Measurements from ENCODE around the gene PEX5. TPM values are rescaled to one million over a fixed set of nuclear protein-coding genes. Genes with fewer than 3 reads are reported as not detected.
"Not testable (repeated sequence)": the region's sequence is repeated elsewhere in the genome, so short reads cannot be mapped to it uniquely, and the experiment has no call there.

The PEX5 gene
- total RNA-seq, 4 donors from 2014 or later = 32.8 to 53.5 (median 38.4) TPM

GRCh38 chr12:7176595-7176994 lies 12.9 kb upstream of the PEX5 start:
- no peak for DNase-seq (ENCODE audit: extremely low spot score)
- Histone ChIP-seq H3K27ac (replicated peaks in 1 of 4) (no peak overlapping the region), H3K36me3 (no peaks in the 10 kb centered on the region), H3K4me3 (no peak overlapping the region), H3K27me3 (peaks cover 0 to 24% (median 0%) of the 10 kb centered on the region in 4 donors), H3K9me3 (no peaks in the 10 kb centered on the region), H3K4me1 (no peaks in the 10 kb centered on the region)
- 61% methylated on average over 2 of the region's 2 CpGs for WGBS
- intact Hi-C loops (cut with DNase I) = no loop called here
- TF ChIP-seq POLR2AphosphoS5 (IDR thresholded peaks at IDR 0.05) (no peak), POLR2A (IDR thresholded peaks at IDR 0.05; ENCODE audit: low read depth) (no peak)

DNA sequence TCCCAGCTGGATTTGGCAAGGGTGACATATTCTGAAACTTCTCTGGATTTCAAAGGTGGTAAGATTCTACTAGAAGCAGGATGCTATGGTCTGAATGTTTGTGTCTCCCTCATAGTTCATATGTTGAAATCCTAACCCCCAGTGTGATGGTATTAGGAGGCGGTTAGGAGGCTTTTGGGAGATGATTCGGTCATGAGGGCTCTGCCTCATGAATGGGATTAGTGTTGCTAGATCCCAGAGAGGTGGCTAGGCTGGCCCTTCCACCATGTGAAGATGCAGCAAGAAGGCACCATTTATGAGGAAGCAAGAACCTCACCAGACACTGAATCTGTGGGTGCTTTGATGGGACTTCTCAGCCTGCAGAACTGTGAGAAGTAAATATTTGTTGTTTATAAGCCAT lies 11.0 kb upstream of the PEX5 start:
- H3K9me3 ChIP-seq = no peaks in the 10 kb centered on the region
- H3K27me3 ChIP-seq = peaks cover 0 to 24% (median 0%) of the 10 kb centered on the region in 4 donors
- H3K4me3 ChIP-seq = no peak overlapping the region
- H3K4me1 ChIP-seq = no peaks in the 10 kb centered on the region
- 86% methylated on average over 2 of the region's 2 CpGs for WGBS
- TF ChIP-seq POLR2AphosphoS5 (IDR thresholded peaks at IDR 0.05) (no peak), CTCF (IDR thresholded peaks at IDR 0.05) (no peak), EP300 (IDR thresholded peaks at IDR 0.05) (no peak), POLR2A (IDR thresholded peaks at IDR 0.05; ENCODE audit: low read depth) (no peak)
- no peak overlapping the region for H3K27ac ChIP-seq (replicated peaks in 1 of 4)
- intact Hi-C loops (cut with DNase I) = no loop called here
- peak; percentile 66 for DNase-seq (ENCODE audit: extremely low spot score)
- H3K36me3 ChIP-seq = no peaks in the 10 kb centered on the region

GRCh38 chr12:7180685-7181084 lies 8.8 kb upstream of the PEX5 start:
- Histone ChIP-seq H3K36me3 (no peaks in the 10 kb centered on the region), H3K4me3 (no peak overlapping the region), H3K9me3 (no peaks in the 10 kb centered on the region), H3K27ac (replicated peaks in 1 of 4) (no peak overlapping the region), H3K27me3 (peaks cover 0 to 16% (median 0%) of the 10 kb centered on the region in 4 donors), H3K4me1 (no peaks in the 10 kb centered on the region)
- DNase-seq (ENCODE audit: extremely low spot score) = peak; percentile 5
- intact Hi-C loops (cut with DNase I) = no loop called here
- TF ChIP-seq POLR2A (IDR thresholded peaks at IDR 0.05; ENCODE audit: low read depth) = no peak
- TF ChIP-seq EP300 (IDR thresholded peaks at IDR 0.05) = no peak
- TF ChIP-seq POLR2AphosphoS5 (IDR thresholded peaks at IDR 0.05) = no peak
- no peak for TF ChIP-seq CTCF (IDR thresholded peaks at IDR 0.05)
- WGBS = 67% methylated on average over 1 of the region's 1 CpG

DNA sequence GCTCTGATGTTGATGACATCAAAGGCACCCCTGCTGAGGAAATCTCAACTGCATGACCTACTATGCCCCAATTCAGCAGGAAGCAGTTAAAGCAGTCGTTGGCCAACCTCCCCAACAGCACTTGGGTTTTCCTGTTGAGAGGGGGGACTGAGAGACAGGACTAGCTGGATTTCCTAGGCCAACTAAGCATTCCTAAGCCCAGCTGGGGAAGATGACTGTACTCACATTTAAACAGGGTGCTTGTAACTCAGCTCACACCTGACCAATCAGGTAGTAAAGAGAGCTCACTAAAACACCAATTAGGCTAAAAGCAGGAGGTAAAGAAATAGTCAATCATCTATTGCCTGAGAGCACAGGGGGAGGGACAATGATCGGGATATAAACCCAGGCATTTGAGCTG lies 3.4 kb upstream of the PEX5 start:
- WGBS = 48% methylated on average over 2 of the region's 2 CpGs
- peak; percentile 50 for DNase-seq (ENCODE audit: extremely low spot score)
- intact Hi-C loops (cut with DNase I) = not testable (repeated sequence)

GRCh38 chr12:7188562-7189397 lies 706 bp upstream of the PEX5 start:
- peak; percentile 94 for DNase-seq (ENCODE audit: extremely low spot score)
- Histone ChIP-seq H3K9me3 (no peaks in the 10 kb centered on the region), H3K4me1 (peaks cover 20 to 39% (median 28%) of the 10 kb centered on the region in 4 donors), H3K36me3 (peaks cover 13 to 25% (median 18%) of the 10 kb centered on the region in 4 donors), H3K27ac (replicated peaks in 1 of 4) (peak overlapping the region; percentile 89 to 95 (median 90)), H3K27me3 (no peaks in the 10 kb centered on the region), H3K4me3 (peak overlapping the region; percentile 76 to 97 (median 87))
- intact Hi-C loops (cut with DNase I) = no loop called here
- 4% methylated on average over 19 of the region's 21 CpGs for WGBS
- TF ChIP-seq POLR2AphosphoS5 (IDR thresholded peaks at IDR 0.05) (peak; percentile 7 to 20), EP300 (IDR thresholded peaks at IDR 0.05) (peak; percentile 23), POLR2A (IDR thresholded peaks at IDR 0.05; ENCODE audit: low read depth) (no peak), CTCF (IDR thresholded peaks at IDR 0.05) (peak; percentile 40 to 59 (median 52))

More for the DNA sequence above, 3.4 kb upstream of the PEX5 start:
- H3K4me1 ChIP-seq = peaks cover 19 to 26% (median 22%) of the 10 kb centered on the region in 4 donors
- H3K4me3 ChIP-seq; H3K36me3 ChIP-seq; H3K27me3 ChIP-seq; H3K27ac ChIP-seq (replicated peaks in 1 of 4); H3K9me3 ChIP-seq: not testable (repeated sequence)
